ENCODE measurements around the gene CAMKK2. TPM values are rescaled to one million over a fixed set of nuclear protein-coding genes. Genes with fewer than 3 reads are reported as not detected.

CAMKK2 gene
- total RNA-seq, 1 experiment from 2014 or later = 26.7 TPM

- intact Hi-C loops (cut with micrococcal nuclease; ENCODE audit: unreplicated experiment) = no loop called here
- H3F3A ChIP-seq (ENCODE audit: insufficient read depth, low read depth) = peaks cover 7% of the 10 kb centered on the region; the same call in 1 of the 2 replicates
- H3K27me3 ChIP-seq (ENCODE audit: insufficient read depth, low read depth) = no peaks in the 10 kb centered on the region
- H3K27ac ChIP-seq = peak overlapping the region; percentile 44
- DNase-seq = peak; percentile 11 to 73
- no peaks in the 10 kb centered on the region for H3K9me3 ChIP-seq (ENCODE audit: insufficient read depth, low read depth)
- no TSS peak for BruUV-seq (replicated peaks)
- no peaks in the 10 kb centered on the region for H3K36me3 ChIP-seq (ENCODE audit: low read depth)
- POLR2A ChIA-PET (ENCODE audit: unreplicated experiment) = no interaction called here
- H3K9me2 ChIP-seq (ENCODE audit: insufficient read depth) = no peaks in the 10 kb centered on the region
- H2AFZ ChIP-seq = no peak overlapping the region
- no peaks in the 10 kb centered on the region for H4K20me1 ChIP-seq (ENCODE audit: insufficient read depth)
- peaks cover 11% of the 10 kb centered on the region for H3K4me1 ChIP-seq (replicated peaks; ENCODE audit: insufficient read depth)
- no peak overlapping the region for H3K4me3 ChIP-seq
- TF ChIP-seq EZH2 (IDR thresholded peaks at IDR 0.05; ENCODE audit: low read depth) = no peak
- TF ChIP-seq, protein P1, sequence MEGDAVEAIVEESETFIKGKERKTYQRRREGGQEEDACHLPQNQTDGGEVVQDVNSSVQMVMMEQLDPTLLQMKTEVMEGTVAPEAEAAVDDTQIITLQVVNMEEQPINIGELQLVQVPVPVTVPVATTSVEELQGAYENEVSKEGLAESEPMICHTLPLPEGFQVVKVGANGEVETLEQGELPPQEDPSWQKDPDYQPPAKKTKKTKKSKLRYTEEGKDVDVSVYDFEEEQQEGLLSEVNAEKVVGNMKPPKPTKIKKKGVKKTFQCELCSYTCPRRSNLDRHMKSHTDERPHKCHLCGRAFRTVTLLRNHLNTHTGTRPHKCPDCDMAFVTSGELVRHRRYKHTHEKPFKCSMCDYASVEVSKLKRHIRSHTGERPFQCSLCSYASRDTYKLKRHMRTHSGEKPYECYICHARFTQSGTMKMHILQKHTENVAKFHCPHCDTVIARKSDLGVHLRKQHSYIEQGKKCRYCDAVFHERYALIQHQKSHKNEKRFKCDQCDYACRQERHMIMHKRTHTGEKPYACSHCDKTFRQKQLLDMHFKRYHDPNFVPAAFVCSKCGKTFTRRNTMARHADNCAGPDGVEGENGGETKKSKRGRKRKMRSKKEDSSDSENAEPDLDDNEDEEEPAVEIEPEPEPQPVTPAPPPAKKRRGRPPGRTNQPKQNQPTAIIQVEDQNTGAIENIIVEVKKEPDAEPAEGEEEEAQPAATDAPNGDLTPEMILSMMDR (conservative IDR thresholded peaks at IDR 0.05) = no peak
- peak overlapping the region; percentile 30 for H3K4me2 ChIP-seq
- CTCF ChIA-PET = no interaction called here
- H3K79me2 ChIP-seq (ENCODE audit: low read depth) = no peaks in the 10 kb centered on the region
Observed at GRCh38 chr12:121190523-121191031, 105.9 kb downstream of the CAMKK2 start.

DNA sequence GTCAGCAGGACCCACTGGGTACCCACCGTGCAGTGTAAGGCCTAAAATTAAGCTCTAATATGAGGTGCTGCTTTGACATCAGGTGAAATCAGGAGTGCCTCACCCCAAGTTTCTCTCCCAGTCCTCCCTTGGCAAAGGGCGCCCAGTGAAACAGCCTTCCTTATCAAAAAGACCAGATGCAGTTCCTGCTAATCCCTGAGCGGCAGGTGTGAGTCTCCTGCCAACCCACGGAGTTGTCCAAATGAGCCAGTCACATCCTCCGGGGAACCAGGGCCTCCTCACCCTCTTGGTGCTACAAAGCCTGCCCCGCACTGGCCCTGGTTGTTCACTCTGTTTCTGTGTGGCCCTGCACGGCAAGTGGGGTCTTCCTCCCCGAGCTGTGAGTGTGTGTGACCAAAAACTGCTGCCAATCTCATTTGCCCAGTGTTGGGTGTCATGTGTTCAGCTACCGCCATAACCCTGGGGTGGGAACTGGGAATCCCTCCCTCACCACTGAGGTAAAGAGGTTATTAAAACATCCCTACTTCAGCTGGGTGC, 106.8 kb downstream of the CAMKK2 start:
- no peak for TF ChIP-seq EZH2 (IDR thresholded peaks at IDR 0.05; ENCODE audit: low read depth)
- TF ChIP-seq, protein P1 (conservative IDR thresholded peaks at IDR 0.05) = no peak
- CTCF ChIA-PET = interaction anchor here (0.6 kb wide), 2 partner anchors 69 to 330 kb away, joined by 3 to 4 read pairs; no protein-coding TSS in a partner anchor
- H3K27ac ChIP-seq = 0 out of 2 replicates have a peak overlapping the region, but pooled peaks have one; percentile 44

GRCh38 chr12:121189131-121189530, 107.4 kb downstream of the CAMKK2 start:
- H3K36me3 ChIP-seq (ENCODE audit: low read depth) = no peaks in the 10 kb centered on the region
- peaks cover 7% of the 10 kb centered on the region; the same call in 1 of the 2 replicates for H3F3A ChIP-seq (ENCODE audit: insufficient read depth, low read depth)
- no peak overlapping the region for H3K27ac ChIP-seq
- H3K27me3 ChIP-seq (ENCODE audit: insufficient read depth, low read depth) = no peaks in the 10 kb centered on the region
- H3K9me3 ChIP-seq (ENCODE audit: insufficient read depth, low read depth) = no peaks in the 10 kb centered on the region
- H2AFZ ChIP-seq = no peak overlapping the region
- no peaks in the 10 kb centered on the region for H3K9me2 ChIP-seq (ENCODE audit: insufficient read depth)
- TF ChIP-seq, protein P1 (conservative IDR thresholded peaks at IDR 0.05) = no peak
- no peak for TF ChIP-seq EZH2 (IDR thresholded peaks at IDR 0.05; ENCODE audit: low read depth)
- no peak for DNase-seq
- no peak overlapping the region for H3K4me3 ChIP-seq
- intact Hi-C loops (cut with micrococcal nuclease; ENCODE audit: unreplicated experiment) = no loop called here
- no TSS peak for BruUV-seq (replicated peaks)
- ChIA-PET POLR2A (ENCODE audit: unreplicated experiment) (no interaction called here), CTCF (interaction anchor here (0.6 kb wide), 2 partner anchors 68 to 331 kb away, joined by 3 to 4 read pairs; no protein-coding TSS in a partner anchor)
- H3K4me1 ChIP-seq (replicated peaks; ENCODE audit: insufficient read depth) = peaks cover 11% of the 10 kb centered on the region
- no peaks in the 10 kb centered on the region for H4K20me1 ChIP-seq (ENCODE audit: insufficient read depth)
- H3K4me2 ChIP-seq = no peak overlapping the region
- H3K79me2 ChIP-seq (ENCODE audit: low read depth) = no peaks in the 10 kb centered on the region

More for the DNA sequence above, 106.8 kb downstream of the CAMKK2 start:
- H3K4me3 ChIP-seq = no peak overlapping the region
- H3F3A ChIP-seq (ENCODE audit: insufficient read depth, low read depth) = peaks cover 7% of the 10 kb centered on the region; the same call in 1 of the 2 replicates
- intact Hi-C loops (cut with micrococcal nuclease; ENCODE audit: unreplicated experiment) = no loop called here
- H3K27me3 ChIP-seq (ENCODE audit: insufficient read depth, low read depth) = no peaks in the 10 kb centered on the region
- no peaks in the 10 kb centered on the region for H3K9me2 ChIP-seq (ENCODE audit: insufficient read depth)
- no peak overlapping the region for H2AFZ ChIP-seq
- H4K20me1 ChIP-seq (ENCODE audit: insufficient read depth) = no peaks in the 10 kb centered on the region
- peaks cover 11% of the 10 kb centered on the region for H3K4me1 ChIP-seq (replicated peaks; ENCODE audit: insufficient read depth)
- no peaks in the 10 kb centered on the region for H3K79me2 ChIP-seq (ENCODE audit: low read depth)
- H3K9me3 ChIP-seq (ENCODE audit: insufficient read depth, low read depth) = no peaks in the 10 kb centered on the region
- H3K4me2 ChIP-seq = no peak overlapping the region
- BruUV-seq (replicated peaks) = no TSS peak
- DNase-seq = no peak
- no peaks in the 10 kb centered on the region for H3K36me3 ChIP-seq (ENCODE audit: low read depth)
- POLR2A ChIA-PET (ENCODE audit: unreplicated experiment) = no interaction called here

All from PC-9 (cell line).